Muscle of leg (tissue), 11 donors: ENCODE measurements around the gene CASP10. TPM values are rescaled to one million over a fixed set of nuclear protein-coding genes. Genes with fewer than 3 reads are reported as not detected.
"Not testable (repeated sequence)": the region's sequence is repeated elsewhere in the genome, so short reads cannot be mapped to it uniquely, and the experiment has no call there.

Experiments
- DNase-seq: peaks from one replicate; pipeline ENCODE4 v3.0.0; 2013
- H3K27ac ChIP-seq: one replicate; pipeline ENCODE4 v1.5.1; 2013; ENCODE audit warnings: mild to moderate bottlenecking, low read length, control low read depth
- H3K27me3 ChIP-seq: one replicate; pipeline ENCODE4 v1.6.1; 2013; ENCODE audit warnings: low read length; ENCODE audit not compliant: control insufficient read depth, insufficient read depth
- H3K36me3 ChIP-seq: one replicate; pipeline ENCODE4 v1.6.1; 2013; ENCODE audit warnings: low read length; ENCODE audit not compliant: control insufficient read depth, insufficient read depth
- H3K4me1 ChIP-seq: one replicate; pipeline ENCODE4 v1.6.1; 2013; ENCODE audit warnings: low read length; ENCODE audit not compliant: control insufficient read depth, insufficient read depth
- H3K4me3 ChIP-seq: one replicate; pipeline ENCODE4 v1.5.1; 2013; ENCODE audit warnings: low read length, control low read depth
- H3K9me3 ChIP-seq: replicated peaks from 2 replicates; pipeline ENCODE4 v1.6.1; 2013; ENCODE audit warnings: low read depth, low read length; ENCODE audit not compliant: control insufficient read depth
- WGBS: methylation state at CpG from one replicate; pipeline ENCODE4 v1.1.5; 2013; ENCODE audit warnings: missing lambda C conversion rate; ENCODE audit not compliant: insufficient coverage; 5-methylcytosine and 5-hydroxymethylcytosine counted together
- polyA plus RNA-seq, 8 donors: library from polyadenylated mRNA; unstranded; fragments of 120-200 nt; gene quantifications; one replicate each; pipeline versions ENCODE4 v1.2.1 to v1.2.3, GENCODE V29; 2013; ENCODE audit warnings: inconsistent platforms in 1 of 8, low replicate concordance in 1 of 8; ENCODE audit not compliant: insufficient read length in 8 of 8, insufficient read depth in 1 of 8
- total RNA-seq: library from RNA; stranded (reverse); fragments of 120-200 nt; gene quantifications from one replicate; pipeline ENCODE4 v1.2.4, GENCODE V29; 2013

The CASP10 gene
- total and polyA plus RNA-seq, 9 donors: 4.3 to 7.6 (median 5.5) TPM

- DNase-seq: no peak
- peaks cover 13% of the 10 kb centered on the region for H3K4me1 ChIP-seq
- WGBS: 81% methylated on average over 3 of the region's 9 CpGs
- no peaks in the 10 kb centered on the region for H3K9me3 ChIP-seq
- H3K27me3 ChIP-seq: no peaks in the 10 kb centered on the region
- H3K36me3 ChIP-seq: peaks cover 46% of the 10 kb centered on the region
- no peak overlapping the region for H3K4me3 ChIP-seq
- no peak overlapping the region for H3K27ac ChIP-seq
Observed at GRCh38 chr2:201154615-201155399, 28.1 kb upstream of the CASP10 start.

- WGBS: 84% methylated on average over 3 of the region's 6 CpGs
- Histone ChIP-seq H3K36me3 (peaks cover 50% of the 10 kb centered on the region), H3K27ac (no peak overlapping the region), H3K4me1 (peaks cover 13% of the 10 kb centered on the region), H3K27me3 (no peaks in the 10 kb centered on the region), H3K9me3 (no peaks in the 10 kb centered on the region), H3K4me3 (no peak overlapping the region)
- no peak for DNase-seq
Observed at GRCh38 chr2:201156036-201156435, 26.9 kb upstream of the CASP10 start.

- Histone ChIP-seq H3K36me3 (peaks cover 52% of the 10 kb centered on the region), H3K9me3 (no peaks in the 10 kb centered on the region), H3K4me3 (no peak overlapping the region), H3K27me3 (no peaks in the 10 kb centered on the region), H3K4me1 (peaks cover 13% of the 10 kb centered on the region), H3K27ac (no peak overlapping the region)
- no CpG with 5 or more reads among the region's 1 CpG for WGBS
- no peak for DNase-seq
Observed at GRCh38 chr2:201156640-201157039, 26.3 kb upstream of the CASP10 start.

GRCh38 chr2:201157694-201158093 lies 25.2 kb upstream of the CASP10 start:
- H3K27me3 ChIP-seq: no peaks in the 10 kb centered on the region
- H3K36me3 ChIP-seq: peaks cover 53% of the 10 kb centered on the region
- 57% methylated on average over 1 of the region's 4 CpGs for WGBS
- H3K4me1 ChIP-seq: peaks cover 9% of the 10 kb centered on the region
- no peak overlapping the region for H3K4me3 ChIP-seq
- H3K9me3 ChIP-seq: no peaks in the 10 kb centered on the region
- H3K27ac ChIP-seq: peak overlapping the region; percentile 57
- DNase-seq: peak; percentile 21

GRCh38 chr2:201158111-201158929 lies 24.6 kb upstream of the CASP10 start:
- Histone ChIP-seq H3K4me1 (peaks cover 9% of the 10 kb centered on the region), H3K9me3 (no peaks in the 10 kb centered on the region), H3K27me3 (no peaks in the 10 kb centered on the region), H3K36me3 (peaks cover 56% of the 10 kb centered on the region), H3K27ac (peak overlapping the region; percentile 57), H3K4me3 (no peak overlapping the region)
- DNase-seq: peak; percentile 86
- no CpG with 5 or more reads among the region's 5 CpGs for WGBS

GRCh38 chr2:201164166-201164565 lies 18.8 kb upstream of the CASP10 start:
- Histone ChIP-seq H3K27me3 (no peaks in the 10 kb centered on the region), H3K4me1 (no peaks in the 10 kb centered on the region), H3K9me3 (peaks cover 12% of the 10 kb centered on the region), H3K36me3 (peaks cover 61% of the 10 kb centered on the region), H3K27ac (no peak overlapping the region), H3K4me3 (no peak overlapping the region)
- no CpG with 5 or more reads among the region's 1 CpG for WGBS
- no peak for DNase-seq

GRCh38 chr2:201167546-201167945 lies 15.4 kb upstream of the CASP10 start:
- Histone ChIP-seq H3K9me3 (peaks cover 12% of the 10 kb centered on the region), H3K4me3 (no peak overlapping the region), H3K4me1 (no peaks in the 10 kb centered on the region), H3K36me3 (peaks cover 34% of the 10 kb centered on the region), H3K27me3 (no peaks in the 10 kb centered on the region), H3K27ac (no peak overlapping the region)
- no CpG with 5 or more reads among the region's 3 CpGs for whole genome bisulfite sequencing
- no peak for DNase-seq

- DNase-seq, H3K27ac ChIP-seq, H3K27me3 ChIP-seq, H3K4me1 ChIP-seq, H3K4me3 ChIP-seq: not testable (repeated sequence)
- Histone ChIP-seq H3K9me3 (peaks cover 12% of the 10 kb centered on the region), H3K36me3 (peaks cover 24% of the 10 kb centered on the region)
- no CpG with 5 or more reads among the region's 1 CpG for WGBS
Observed at GRCh38 chr2:201168496-201168895, 14.4 kb upstream of the CASP10 start.

GRCh38 chr2:201171259-201171814 lies 11.6 kb upstream of the CASP10 start:
- H3K4me3 ChIP-seq: no peak overlapping the region
- H3K27ac ChIP-seq: peak overlapping the region; percentile 9
- DNase-seq: peak; percentile 39
- H3K4me1 ChIP-seq: no peaks in the 10 kb centered on the region
- peaks cover 12% of the 10 kb centered on the region for H3K9me3 ChIP-seq
- peaks cover 10% of the 10 kb centered on the region for H3K36me3 ChIP-seq
- H3K27me3 ChIP-seq: no peaks in the 10 kb centered on the region
- WGBS: no CpG with 5 or more reads among the region's 6 CpGs

GRCh38 chr2:201172279-201172678 lies 10.7 kb upstream of the CASP10 start:
- H3K9me3 ChIP-seq: peaks cover 8% of the 10 kb centered on the region
- no peak overlapping the region for H3K27ac ChIP-seq
- no CpG with 5 or more reads among the region's 2 CpGs for WGBS
- H3K36me3 ChIP-seq: peaks cover 4% of the 10 kb centered on the region
- H3K4me1 ChIP-seq: no peaks in the 10 kb centered on the region
- no peak for DNase-seq
- H3K27me3 ChIP-seq: no peaks in the 10 kb centered on the region
- no peak overlapping the region for H3K4me3 ChIP-seq
